ENCODE data around the gene NUP188. TPM values are rescaled to one million over a fixed set of nuclear protein-coding genes. Genes with fewer than 3 reads are reported as not detected.

NUP188 gene
- total and polyA plus RNA-seq, 10 of the 15 experiments (the other 5 are each of a cell fraction or from before 2014, with no cell fraction given), result 1.4 to 73.7 (median 48.9) TPM

DNA sequence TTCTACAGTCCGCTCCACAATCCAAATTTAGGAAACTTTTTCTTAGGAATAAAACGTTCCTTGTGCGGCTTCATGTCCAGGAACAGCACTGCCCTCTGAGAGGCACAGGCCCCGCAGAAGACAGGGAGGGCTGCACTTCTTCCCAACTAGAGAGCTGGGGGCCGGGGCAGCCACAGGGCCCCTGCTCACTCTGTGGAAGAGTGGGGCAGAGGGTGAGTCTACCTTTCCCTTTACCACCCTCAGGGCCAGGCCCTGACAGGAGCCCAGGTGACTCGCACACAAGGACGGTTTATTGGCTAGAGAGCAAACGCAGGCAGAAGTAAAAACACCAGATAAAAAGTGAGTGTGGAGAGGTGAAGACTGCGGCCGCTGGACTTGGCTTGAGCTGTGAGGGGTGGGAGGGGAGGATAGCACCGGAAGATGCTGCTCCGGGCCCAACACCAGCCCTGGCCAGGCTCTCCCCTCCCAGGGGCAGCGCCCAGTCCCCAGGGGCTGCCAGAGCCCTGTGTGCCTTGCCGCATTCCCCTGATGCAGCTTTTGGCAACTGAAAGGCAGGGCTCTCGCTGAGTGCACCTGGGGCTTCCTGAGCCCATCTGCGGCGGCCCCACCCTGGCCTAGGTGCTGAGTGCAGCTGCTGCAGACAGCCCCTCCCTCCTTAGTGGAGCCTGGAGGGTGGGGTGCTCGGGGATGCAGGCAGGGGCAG, 60.4 kb downstream of the NUP188 start:
- BruUV-seq (replicated peaks), result no TSS peak
- no peak for TF ChIP-seq SIX5 (IDR thresholded peaks at IDR 0.05; ENCODE audit: low read depth, low read length, severe bottlenecking)
- TF ChIP-seq MTA3 (IDR thresholded peaks at IDR 0.05; ENCODE audit: borderline replicate concordance, low read length), result peak; percentile 39; the same call in 1 of the 2 replicates
- TF ChIP-seq PAX8 (IDR thresholded peaks at IDR 0.05), result no peak
- TF ChIP-seq SPI1 (IDR thresholded peaks at IDR 0.05; ENCODE audit: borderline replicate concordance, insufficient read depth, low read depth, low read length), result no peak
- FAIRE-seq (no peak), ATAC-seq (no peak), DNase-seq (ENCODE audit: low read depth, low spot score) (no peak)
- no peak overlapping the region for H3K27ac ChIP-seq (ENCODE audit: control insufficient read depth, insufficient read depth)
- ChIA-PET RAD21 (ENCODE audit: unreplicated experiment) (interaction anchor here (0.6 to 1.2 kb wide), 2 partner anchors 9 to 15 kb away, joined by 3 read pairs; no protein-coding TSS in a partner anchor), POLR2A (interaction anchor here (0.6 kb wide), 1 partner anchor 1388 kb away, joined by 3 read pairs; no protein-coding TSS in a partner anchor), SMC1A (ENCODE audit: uncharacterized antibody, unreplicated experiment) (no interaction called here), CTCF (interaction anchor here (0.9 to 1.3 kb wide), 4 partner anchors 10 to 57 kb away, joined by 3 to 5 read pairs (median 4); no protein-coding TSS in a partner anchor)
- H3K9ac ChIP-seq (ENCODE audit: control insufficient read depth, insufficient read depth, low read length), result no peak overlapping the region
- H3K27me3 ChIP-seq (replicated peaks in 1 of 2; ENCODE audit: control insufficient read depth in 2 of 2, insufficient read depth in 2 of 2, low read length in 1 of 2), result no peaks in the 10 kb centered on the region
- no peaks in the 10 kb centered on the region for H3K4me1 ChIP-seq (ENCODE audit: control insufficient read depth, insufficient read depth, low read length)
- 86% methylated on average over 15 of the region's 18 CpGs for WGBS (ENCODE audit: insufficient coverage, insufficient replicate concordance, low lambda C conversion rate, missing lambda C conversion rate)
- H4K20me1 ChIP-seq (ENCODE audit: control insufficient read depth, insufficient read depth), result no peaks in the 10 kb centered on the region
- intact Hi-C loops (cut with micrococcal nuclease; ENCODE audit: unreplicated experiment), result no loop called here
- in situ Hi-C loops (cut with MboI), result no loop called here
- H3K9me3 ChIP-seq (replicated peaks; ENCODE audit: control insufficient read depth, insufficient read depth, low read length), result no peaks in the 10 kb centered on the region
- no peaks in the 10 kb centered on the region for H3K79me2 ChIP-seq (ENCODE audit: control insufficient read depth, insufficient read depth, low read length)
- no peak overlapping the region for H2AFZ ChIP-seq (ENCODE audit: control insufficient read depth, low read depth, low read length)
- H3K36me3 ChIP-seq (ENCODE audit: control insufficient read depth in 2 of 2, insufficient read depth in 2 of 2, low read length in 1 of 2), result peaks cover 24 to 30% of the 10 kb centered on the region in 2 experiments
- H3K4me3 ChIP-seq, result no peak overlapping the region
- no peak overlapping the region for H3K4me2 ChIP-seq (ENCODE audit: control insufficient read depth, insufficient read depth)

DNA sequence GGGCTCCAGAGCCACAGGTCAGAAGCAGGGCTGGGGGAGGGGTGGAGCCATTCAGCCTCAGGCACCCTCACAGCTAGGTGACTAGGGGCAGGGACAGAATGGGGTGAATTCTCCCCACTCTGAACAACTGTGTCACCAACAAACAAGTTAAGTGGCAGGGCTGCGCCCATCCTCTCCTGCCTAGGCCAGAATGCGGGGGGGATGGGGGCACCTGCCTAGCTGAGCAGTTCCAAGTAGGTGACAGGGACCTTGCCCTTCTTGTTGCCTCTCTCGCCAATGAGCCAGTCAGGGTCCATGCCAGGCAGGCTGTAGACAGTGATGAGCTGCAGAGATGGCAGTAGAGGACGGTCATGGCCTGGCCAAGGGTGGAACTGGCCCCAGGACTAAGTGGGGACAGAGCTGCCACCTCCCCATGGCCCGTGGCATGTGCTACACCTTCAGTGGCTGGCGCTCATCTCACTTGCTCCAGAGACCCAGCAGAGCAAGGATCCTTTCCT, 61.0 kb downstream of the NUP188 start:
- no peaks in the 10 kb centered on the region for H3K27me3 ChIP-seq (replicated peaks in 1 of 2; ENCODE audit: control insufficient read depth in 2 of 2, insufficient read depth in 2 of 2, low read length in 1 of 2)
- H4K20me1 ChIP-seq (ENCODE audit: control insufficient read depth, insufficient read depth), result no peaks in the 10 kb centered on the region
- RAD21 ChIA-PET (ENCODE audit: unreplicated experiment), result no interaction called here
- H3K4me1 ChIP-seq (ENCODE audit: control insufficient read depth, insufficient read depth, low read length), result no peaks in the 10 kb centered on the region
- POLR2A ChIA-PET, result no interaction called here
- no peak overlapping the region for H2AFZ ChIP-seq (ENCODE audit: control insufficient read depth, low read depth, low read length)
- no peak overlapping the region for H3K27ac ChIP-seq (ENCODE audit: control insufficient read depth, insufficient read depth)
- SMC1A ChIA-PET (ENCODE audit: uncharacterized antibody, unreplicated experiment), result no interaction called here
- no peak for FAIRE-seq
- no peaks in the 10 kb centered on the region for H3K79me2 ChIP-seq (ENCODE audit: control insufficient read depth, insufficient read depth, low read length)
- no peak for ATAC-seq
- H3K36me3 ChIP-seq (ENCODE audit: control insufficient read depth in 2 of 2, insufficient read depth in 2 of 2, low read length in 1 of 2), result peaks cover 18 to 26% of the 10 kb centered on the region in 2 experiments
- no TSS peak for BruUV-seq (replicated peaks)
- no peak overlapping the region for H3K9ac ChIP-seq (ENCODE audit: control insufficient read depth, insufficient read depth, low read length)
- DNase-seq (ENCODE audit: low read depth, low spot score), result no peak
- CTCF ChIA-PET, result interaction anchor here (0.9 to 1.2 kb wide), 2 partner anchors 12 to 29 kb away, joined by 3 to 5 read pairs; no protein-coding TSS in a partner anchor
- in situ Hi-C loops (cut with MboI), result no loop called here
- no peak overlapping the region for H3K4me2 ChIP-seq (ENCODE audit: control insufficient read depth, insufficient read depth)
- intact Hi-C loops (cut with micrococcal nuclease; ENCODE audit: unreplicated experiment), result no loop called here
- no peaks in the 10 kb centered on the region for H3K9me3 ChIP-seq (replicated peaks; ENCODE audit: control insufficient read depth, insufficient read depth, low read length)
- no peak overlapping the region for H3K4me3 ChIP-seq
- WGBS (ENCODE audit: insufficient coverage, insufficient replicate concordance, low lambda C conversion rate, missing lambda C conversion rate), result 87% methylated on average over 6 of the region's 6 CpGs
- TF ChIP-seq, protein P1, sequence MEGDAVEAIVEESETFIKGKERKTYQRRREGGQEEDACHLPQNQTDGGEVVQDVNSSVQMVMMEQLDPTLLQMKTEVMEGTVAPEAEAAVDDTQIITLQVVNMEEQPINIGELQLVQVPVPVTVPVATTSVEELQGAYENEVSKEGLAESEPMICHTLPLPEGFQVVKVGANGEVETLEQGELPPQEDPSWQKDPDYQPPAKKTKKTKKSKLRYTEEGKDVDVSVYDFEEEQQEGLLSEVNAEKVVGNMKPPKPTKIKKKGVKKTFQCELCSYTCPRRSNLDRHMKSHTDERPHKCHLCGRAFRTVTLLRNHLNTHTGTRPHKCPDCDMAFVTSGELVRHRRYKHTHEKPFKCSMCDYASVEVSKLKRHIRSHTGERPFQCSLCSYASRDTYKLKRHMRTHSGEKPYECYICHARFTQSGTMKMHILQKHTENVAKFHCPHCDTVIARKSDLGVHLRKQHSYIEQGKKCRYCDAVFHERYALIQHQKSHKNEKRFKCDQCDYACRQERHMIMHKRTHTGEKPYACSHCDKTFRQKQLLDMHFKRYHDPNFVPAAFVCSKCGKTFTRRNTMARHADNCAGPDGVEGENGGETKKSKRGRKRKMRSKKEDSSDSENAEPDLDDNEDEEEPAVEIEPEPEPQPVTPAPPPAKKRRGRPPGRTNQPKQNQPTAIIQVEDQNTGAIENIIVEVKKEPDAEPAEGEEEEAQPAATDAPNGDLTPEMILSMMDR (IDR thresholded peaks at IDR 0.05 in 2 of 3, conservative IDR thresholded peaks at IDR 0.05 in 1 of 3; ENCODE audit: control insufficient read depth in 2 of 3, extremely low read depth in 1 of 3, insufficient read depth in 1 of 3, low read depth in 3 of 3, low read length in 3 of 3), result no peak
- TF ChIP-seq DPF2 (IDR thresholded peaks at IDR 0.05) (no peak), ZBED1 (IDR thresholded peaks at IDR 0.05; ENCODE audit: borderline replicate concordance) (no peak), NFYB (IDR thresholded peaks at IDR 0.05; ENCODE audit: insufficient read depth, low read depth, low read length) (no peak), KDM1A (IDR thresholded peaks at IDR 0.05; ENCODE audit: borderline replicate concordance) (no peak), JUND (IDR thresholded peaks at IDR 0.05; ENCODE audit: low read depth, low read length) (no peak), BMI1 (IDR thresholded peaks at IDR 0.05; ENCODE audit: borderline replicate concordance) (no peak)
- TF ChIP-seq, protein P2, sequence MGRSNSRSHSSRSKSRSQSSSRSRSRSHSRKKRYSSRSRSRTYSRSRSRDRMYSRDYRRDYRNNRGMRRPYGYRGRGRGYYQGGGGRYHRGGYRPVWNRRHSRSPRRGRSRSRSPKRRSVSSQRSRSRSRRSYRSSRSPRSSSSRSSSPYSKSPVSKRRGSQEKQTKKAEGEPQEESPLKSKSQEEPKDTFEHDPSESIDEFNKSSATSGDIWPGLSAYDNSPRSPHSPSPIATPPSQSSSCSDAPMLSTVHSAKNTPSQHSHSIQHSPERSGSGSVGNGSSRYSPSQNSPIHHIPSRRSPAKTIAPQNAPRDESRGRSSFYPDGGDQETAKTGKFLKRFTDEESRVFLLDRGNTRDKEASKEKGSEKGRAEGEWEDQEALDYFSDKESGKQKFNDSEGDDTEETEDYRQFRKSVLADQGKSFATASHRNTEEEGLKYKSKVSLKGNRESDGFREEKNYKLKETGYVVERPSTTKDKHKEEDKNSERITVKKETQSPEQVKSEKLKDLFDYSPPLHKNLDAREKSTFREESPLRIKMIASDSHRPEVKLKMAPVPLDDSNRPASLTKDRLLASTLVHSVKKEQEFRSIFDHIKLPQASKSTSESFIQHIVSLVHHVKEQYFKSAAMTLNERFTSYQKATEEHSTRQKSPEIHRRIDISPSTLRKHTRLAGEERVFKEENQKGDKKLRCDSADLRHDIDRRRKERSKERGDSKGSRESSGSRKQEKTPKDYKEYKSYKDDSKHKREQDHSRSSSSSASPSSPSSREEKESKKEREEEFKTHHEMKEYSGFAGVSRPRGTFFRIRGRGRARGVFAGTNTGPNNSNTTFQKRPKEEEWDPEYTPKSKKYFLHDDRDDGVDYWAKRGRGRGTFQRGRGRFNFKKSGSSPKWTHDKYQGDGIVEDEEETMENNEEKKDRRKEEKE (IDR thresholded peaks at IDR 0.05), result no peak

Measured in GM12878 (cell line).